H9 (cell line): ENCODE measurements around the gene SBK1. TPM values are rescaled to one million over a fixed set of nuclear protein-coding genes. Genes with fewer than 3 reads are reported as not detected.

ENCODE experiments used
- DNase-seq: peaks from one replicate; pipeline ENCODE4 v3.0.0-alpha.2; 2017
- H2AFZ ChIP-seq: one replicate; pipeline ENCODE4 v1.6.1; 2013; ENCODE audit warnings: mild to moderate bottlenecking, low read length, control low read depth, moderate library complexity
- H2AK5ac ChIP-seq: 2 replicates; pipeline ENCODE4 v1.6.1; 2013; ENCODE audit warnings: low read length, control low read depth, mixed read lengths; ENCODE audit not compliant: insufficient read length
- H2BK120ac ChIP-seq: one replicate; pipeline ENCODE4 v1.6.1; 2013; ENCODE audit warnings: low read depth, mild to moderate bottlenecking, low read length, control low read depth, inconsistent platforms; ENCODE audit not compliant: poor library complexity, severe bottlenecking
- H2BK12ac ChIP-seq: 2 replicates; pipeline ENCODE4 v1.6.1; 2013; ENCODE audit warnings: low read length, control low read depth, mixed read lengths, low read depth; ENCODE audit not compliant: insufficient read length
- H2BK15ac ChIP-seq: 2 replicates; pipeline ENCODE4 v1.6.1; 2013; ENCODE audit warnings: low read depth, low read length, control low read depth
- H2BK20ac ChIP-seq: one replicate; pipeline ENCODE4 v1.6.1; 2013; ENCODE audit warnings: low read depth, mild to moderate bottlenecking, low read length, control low read depth, inconsistent platforms; ENCODE audit not compliant: poor library complexity, severe bottlenecking
- H2BK5ac ChIP-seq: 2 replicates; pipeline ENCODE4 v1.6.1; 2013; ENCODE audit warnings: low read length, control low read depth, mixed read lengths; ENCODE audit not compliant: insufficient read length
- H3K14ac ChIP-seq: 2 replicates; pipeline ENCODE4 v1.6.1; 2013; ENCODE audit warnings: low read length, control low read depth; ENCODE audit not compliant: insufficient read depth
- H3K18ac ChIP-seq: 2 replicates; pipeline ENCODE4 v1.6.1; 2013; ENCODE audit warnings: low read depth, mild to moderate bottlenecking, mixed read lengths, low read length, control low read depth; ENCODE audit not compliant: insufficient read length
- H3K23ac ChIP-seq: 2 replicates; pipeline ENCODE4 v1.6.1; 2013; ENCODE audit warnings: low read length, control low read depth, mixed read lengths, low read depth; ENCODE audit not compliant: insufficient read length
- H3K23me2 ChIP-seq: 2 replicates; pipeline ENCODE4 v1.6.1; 2013; ENCODE audit warnings: low read depth, mild to moderate bottlenecking, mixed read lengths, low read length, control low read depth; ENCODE audit not compliant: insufficient read length, poor library complexity, severe bottlenecking
- H3K27ac ChIP-seq: 2 replicates; pipeline ENCODE4 v1.5.1; 2013; ENCODE audit warnings: low read length, control low read depth, mixed read lengths, low read depth; ENCODE audit not compliant: insufficient read length
- H3K27me3 ChIP-seq: 2 replicates; pipeline ENCODE4 v1.6.1; 2013; ENCODE audit warnings: low read length, control low read depth, inconsistent platforms; ENCODE audit not compliant: insufficient read depth
- H3K4ac ChIP-seq: 2 replicates; pipeline ENCODE4 v1.6.1; 2013; ENCODE audit warnings: low read depth, mild to moderate bottlenecking, control low read depth, inconsistent platforms, low read length, moderate library complexity
- H3K4me1 ChIP-seq: 2 replicates; pipeline ENCODE4 v1.6.1; 2013; ENCODE audit warnings: low read length, control low read depth, inconsistent platforms; ENCODE audit not compliant: insufficient read depth
- H3K4me2 ChIP-seq: 2 replicates; pipeline ENCODE4 v1.6.1; 2013; ENCODE audit warnings: low read length, control low read depth, mixed read lengths; ENCODE audit not compliant: insufficient read length, insufficient read depth
- H3K56ac ChIP-seq: 2 replicates; pipeline ENCODE4 v1.6.1; 2013; ENCODE audit warnings: low read depth, mild to moderate bottlenecking, mixed read lengths, low read length, control low read depth; ENCODE audit not compliant: insufficient read length
- H3K79me1 ChIP-seq: 2 replicates; pipeline ENCODE4 v1.6.1; 2013; ENCODE audit warnings: low read depth, mild to moderate bottlenecking, moderate library complexity, low read length, control low read depth, inconsistent platforms; ENCODE audit not compliant: insufficient read depth, poor library complexity, severe bottlenecking
- H3K79me2 ChIP-seq: 2 replicates; pipeline ENCODE4 v1.6.1; 2013; ENCODE audit warnings: low read length, control low read depth, inconsistent platforms; ENCODE audit not compliant: insufficient read depth
- H3K9ac ChIP-seq: 2 replicates; pipeline ENCODE4 v1.6.1; 2013; ENCODE audit warnings: low read length, control low read depth, mixed read lengths; ENCODE audit not compliant: insufficient read length; ENCODE audit errors: extremely low read depth
- H3K9me3 ChIP-seq: one replicate; pipeline ENCODE4 v1.6.1; 2013; ENCODE audit warnings: low read depth, low read length, inconsistent platforms; ENCODE audit not compliant: control insufficient read depth
- H3T11ph ChIP-seq: one replicate; pipeline ENCODE4 v1.6.1; 2013; ENCODE audit warnings: mild to moderate bottlenecking, low read length, control low read depth, inconsistent platforms
- H4K20me1 ChIP-seq: one replicate; pipeline ENCODE4 v1.6.1; 2013; ENCODE audit not compliant: control insufficient read depth, insufficient read length, insufficient read depth
- H4K5ac ChIP-seq: 2 replicates; pipeline ENCODE4 v1.6.1; 2013; ENCODE audit warnings: low read depth, mild to moderate bottlenecking, mixed read lengths, low read length, control low read depth; ENCODE audit not compliant: insufficient read length
- H4K8ac ChIP-seq: replicated peaks from 2 replicates; pipeline ENCODE4 v1.6.1; 2013; ENCODE audit warnings: low read length, control low read depth, mixed read lengths, low read depth; ENCODE audit not compliant: insufficient read length
- H4K91ac ChIP-seq: 2 replicates; pipeline ENCODE4 v1.6.1; 2013; ENCODE audit warnings: low read depth, mild to moderate bottlenecking, moderate library complexity, mixed read lengths, low read length, control low read depth; ENCODE audit not compliant: insufficient read length
- H3K27ac Mint-ChIP-seq, 3 experiments: 2 replicates in 2 of 3; 3 replicates in 1 of 3; pipeline ENCODE4 v1.8.0; 2020 to 2021; ENCODE audit warnings: mixed read lengths in 3 of 3, mild to moderate bottlenecking in 1 of 3, moderate library complexity in 1 of 3
- H3K27me3 Mint-ChIP-seq: 2 replicates; pipeline ENCODE4 v1.8.0; 2021; ENCODE audit warnings: low read depth, mild to moderate bottlenecking, moderate library complexity, mixed read lengths
- H3K36me3 Mint-ChIP-seq, 3 experiments: 2 replicates in 2 of 3; 3 replicates in 1 of 3; pipeline ENCODE4 v1.8.0; 2020 to 2021; ENCODE audit warnings: low read depth in 3 of 3, mixed read lengths in 3 of 3; ENCODE audit not compliant: insufficient read depth in 1 of 3
- H3K4me1 Mint-ChIP-seq, 2 experiments: 2 replicates each; pipeline ENCODE4 v1.8.0; 2020; ENCODE audit warnings: mixed read lengths in 2 of 2
- H3K4me3 Mint-ChIP-seq, 2 experiments: 2 replicates in 1 of 2; 3 replicates in 1 of 2; pipeline ENCODE4 v1.8.0; 2020 to 2021; ENCODE audit warnings: mild to moderate bottlenecking in 2 of 2, mixed read lengths in 2 of 2, moderate library complexity in 1 of 2
- H3K9me3 Mint-ChIP-seq, 2 experiments: 2 replicates in 1 of 2; 3 replicates in 1 of 2; pipeline ENCODE4 v1.8.0; 2020; ENCODE audit warnings: mild to moderate bottlenecking in 2 of 2, mixed read lengths in 2 of 2, moderate library complexity in 1 of 2
- WGBS: extraction: QIAGEN DNeasy Blood & Tissue Kit; methylation state at CpG from one replicate; pipeline ENCODE4 v1.1.7; 2013; ENCODE audit warnings: missing lambda C conversion rate, low lambda C conversion rate, mixed read lengths; ENCODE audit not compliant: insufficient read length; ENCODE audit errors: extremely low coverage; 5-methylcytosine and 5-hydroxymethylcytosine counted together
- total RNA-seq: library from RNA; stranded (reverse); gene quantifications from 2 replicates; pipeline ENCODE4 v1.2.1, GENCODE V29; 2021
- TF ChIP-seq, protein P1 (sequence below): fragments of 200-600 bp; sonication (generic); conservative IDR thresholded peaks from 3 replicates; pipeline ENCODE4 v1.8.0; 2021; ENCODE audit warnings: antibody characterized with exemption, mild to moderate bottlenecking

Gene SBK1
- total RNA-seq, 1 experiment from 2014 or later = 65.5 TPM

DNA sequence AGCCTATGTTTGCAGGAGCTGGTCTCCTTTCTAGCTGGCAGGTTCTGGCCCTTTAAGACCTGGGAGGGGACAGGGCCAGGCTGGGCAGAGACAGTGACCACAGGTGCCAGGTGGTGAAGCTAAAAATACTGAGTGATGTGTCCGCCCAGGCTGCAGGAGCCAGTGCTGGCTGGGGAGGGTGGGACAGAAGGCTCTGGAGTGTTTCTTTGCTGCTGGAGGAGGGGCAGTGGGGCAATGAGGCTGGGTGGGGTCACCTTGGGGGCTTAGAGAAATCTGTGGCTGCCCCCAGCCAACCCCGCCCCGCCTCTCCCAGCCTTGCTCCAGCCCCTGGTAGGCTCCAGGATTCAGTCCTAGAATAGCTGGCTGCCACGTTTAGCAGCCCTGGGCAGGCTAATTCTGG lies 30.4 kb upstream of the SBK1 start:
- DNase-seq = no peak
- H2AK5ac ChIP-seq = no peak overlapping the region
- H3K4me1 ChIP-seq = peaks cover 4% of the 10 kb centered on the region; the same call in 1 of the 2 replicates
- no peak overlapping the region for H3K27ac Mint-ChIP-seq
- TF ChIP-seq, protein P1, sequence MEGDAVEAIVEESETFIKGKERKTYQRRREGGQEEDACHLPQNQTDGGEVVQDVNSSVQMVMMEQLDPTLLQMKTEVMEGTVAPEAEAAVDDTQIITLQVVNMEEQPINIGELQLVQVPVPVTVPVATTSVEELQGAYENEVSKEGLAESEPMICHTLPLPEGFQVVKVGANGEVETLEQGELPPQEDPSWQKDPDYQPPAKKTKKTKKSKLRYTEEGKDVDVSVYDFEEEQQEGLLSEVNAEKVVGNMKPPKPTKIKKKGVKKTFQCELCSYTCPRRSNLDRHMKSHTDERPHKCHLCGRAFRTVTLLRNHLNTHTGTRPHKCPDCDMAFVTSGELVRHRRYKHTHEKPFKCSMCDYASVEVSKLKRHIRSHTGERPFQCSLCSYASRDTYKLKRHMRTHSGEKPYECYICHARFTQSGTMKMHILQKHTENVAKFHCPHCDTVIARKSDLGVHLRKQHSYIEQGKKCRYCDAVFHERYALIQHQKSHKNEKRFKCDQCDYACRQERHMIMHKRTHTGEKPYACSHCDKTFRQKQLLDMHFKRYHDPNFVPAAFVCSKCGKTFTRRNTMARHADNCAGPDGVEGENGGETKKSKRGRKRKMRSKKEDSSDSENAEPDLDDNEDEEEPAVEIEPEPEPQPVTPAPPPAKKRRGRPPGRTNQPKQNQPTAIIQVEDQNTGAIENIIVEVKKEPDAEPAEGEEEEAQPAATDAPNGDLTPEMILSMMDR = no peak
- H4K8ac ChIP-seq = no peak overlapping the region
- no peak overlapping the region for H4K91ac ChIP-seq
- H3K36me3 Mint-ChIP-seq = no peaks in the 10 kb centered on the region
- no CpG with 5 or more reads among the region's 4 CpGs for WGBS
- H3K4me1 Mint-ChIP-seq = peaks cover 21 to 46% of the 10 kb centered on the region in 2 experiments
- H3T11ph ChIP-seq = no peak overlapping the region
- H4K5ac ChIP-seq = no peak overlapping the region
- no peak overlapping the region for H2BK5ac ChIP-seq
- H3K14ac ChIP-seq = no peak overlapping the region
- no peak overlapping the region for H2BK12ac ChIP-seq
- H2BK20ac ChIP-seq = no peak overlapping the region
- no peaks in the 10 kb centered on the region for H3K79me2 ChIP-seq
- no peak overlapping the region for H3K4me2 ChIP-seq
- H3K23me2 ChIP-seq = no peaks in the 10 kb centered on the region
- no peaks in the 10 kb centered on the region for H3K9me3 Mint-ChIP-seq
- H3K9me3 ChIP-seq = no peaks in the 10 kb centered on the region
- no peak overlapping the region for H2AFZ ChIP-seq
- H3K27me3 ChIP-seq = no peaks in the 10 kb centered on the region
- no peak overlapping the region for H3K56ac ChIP-seq
- no peak overlapping the region for H3K9ac ChIP-seq
- H3K79me1 ChIP-seq = no peaks in the 10 kb centered on the region
- no peak overlapping the region for H2BK120ac ChIP-seq
- peaks cover 3% of the 10 kb centered on the region for H3K27me3 Mint-ChIP-seq
- H3K27ac ChIP-seq = no peak overlapping the region
- H3K23ac ChIP-seq = no peak overlapping the region
- no peak overlapping the region for H3K18ac ChIP-seq
- no peaks in the 10 kb centered on the region for H4K20me1 ChIP-seq
- no peak overlapping the region for H3K4ac ChIP-seq
- H3K4me3 Mint-ChIP-seq = no peak overlapping the region
- no peak overlapping the region for H2BK15ac ChIP-seq
